Pancreas (tissue), 10 donors: Measurements from ENCODE around the gene C17orf78. TPM values are rescaled to one million over a fixed set of nuclear protein-coding genes. Genes with fewer than 3 reads are reported as not detected.
A peak's percentile ranks its signal among the peaks of the same experiment; 100 is the strongest.
"Not testable (repeated sequence)": the region's sequence is repeated elsewhere in the genome, so short reads cannot be mapped to it uniquely, and the experiment has no call there.

ENCODE experiments used
- ATAC-seq, 4 donors: fragments of 200-7000 bp; cut with Tn5 transposase; one replicate each; pipeline versions ENCODE4 v1.8.0 to v1.9.1; 2020; ENCODE audit warnings: mild to moderate bottlenecking in 4 of 4, moderate library complexity in 4 of 4
- DNase-seq, 6 donors: peaks; one replicate each; pipeline ENCODE4 v3.0.0-alpha.2; 2020
- FAIRE-seq: peaks from 2 replicates; lab custom pipeline; 2012; peaks lifted over from hg19 to GRCh38; lab: Jason Lieb, UNC
- H3K27ac ChIP-seq, 4 donors: fragments of 200-600 bp; sonication (generic); 1 replicate in 3 of 4; 2 replicates in 1 of 4; pipeline versions ENCODE4 v1.5.0 to v1.8.0; 2020
- H3K27me3 ChIP-seq, 4 donors: fragments of 200-600 bp; one replicate each; pipeline ENCODE4 v1.8.0; 2021
- H3K36me3 ChIP-seq, 3 donors: fragments of 200-600 bp; sonication (generic) in 1 of 3; one replicate each; pipeline versions ENCODE4 v1.5.0 to v1.8.0; 2020 to 2021
- H3K4me1 ChIP-seq, 3 donors: fragments of 200-600 bp; one replicate each; pipeline ENCODE4 v1.8.0; 2021
- H3K4me3 ChIP-seq, 4 donors: fragments of 200-600 bp; sonication (generic) in 2 of 4; one replicate each; pipeline versions ENCODE4 v1.5.0 to v1.8.0; 2020 to 2021
- H3K9me3 ChIP-seq, 4 donors: fragments of 200-600 bp; one replicate each; pipeline ENCODE4 v1.8.0; 2021
- WGBS, 2 donors: extraction: QIAGEN DNeasy Blood & Tissue Kit; methylation state at CpG; one replicate each; pipeline ENCODE4 v1.1.7; 2013; 5-methylcytosine and 5-hydroxymethylcytosine counted together
- intact Hi-C, 3 donors: fragments of 100-400 bp; cut with DNase I; formaldehyde crosslinking; loops; one replicate each; pipeline versions ENCODE4 v1.11.1 to v1.14.2; 2022
- polyA plus RNA-seq, 2 donors: library from polyadenylated mRNA; stranded (reverse); fragments of 200-250 nt; gene quantifications; one replicate each; pipeline ENCODE4 v1.2.3, GENCODE V29; 2013
- total RNA-seq, 6 donors: library from RNA; stranded (reverse); fragmentation: NEBNext Ultra II Directional in 4 of 6; extraction: Animal tissue kit (Norgen Biotek cat#: 25700) in 4 of 6; gene quantifications; one replicate each; pipeline versions ENCODE4 v1.2.1 to v1.2.4, GENCODE V29; 2021 to 2023
- TF ChIP-seq, protein P1 (sequence below), 4 donors: fragments of 200-600 bp; sonication (generic) in 3 of 4; IDR thresholded peaks; one replicate each; pipeline versions ENCODE4 v1.5.0 to v1.8.0; 2021; ENCODE audit warnings: antibody characterized with exemption in 4 of 4
- donor health status: healthy with polysubstance abuse.
- donor health status: DM: no; HTN: no; CAD: no; lungs with moderate emphysema.
- donor health status: DM: no; HTN: no; CAD: no.
- donor health status: control.
- donor health status: control.
- donor health status: Bipolar disorder and iron deficiency.
- donor health status: DM: yes; HTN: yes; CAD: no.
- donor health status: DM: no; HTN: no; CAD: no.
- donor health status: DM: no; HTN: no; CAD: no.
- donor health status: DM: yes; HTN: yes; CAD: no.

The C17orf78 gene
- total and polyA plus RNA-seq, 8 donors, result not detected

DNA sequence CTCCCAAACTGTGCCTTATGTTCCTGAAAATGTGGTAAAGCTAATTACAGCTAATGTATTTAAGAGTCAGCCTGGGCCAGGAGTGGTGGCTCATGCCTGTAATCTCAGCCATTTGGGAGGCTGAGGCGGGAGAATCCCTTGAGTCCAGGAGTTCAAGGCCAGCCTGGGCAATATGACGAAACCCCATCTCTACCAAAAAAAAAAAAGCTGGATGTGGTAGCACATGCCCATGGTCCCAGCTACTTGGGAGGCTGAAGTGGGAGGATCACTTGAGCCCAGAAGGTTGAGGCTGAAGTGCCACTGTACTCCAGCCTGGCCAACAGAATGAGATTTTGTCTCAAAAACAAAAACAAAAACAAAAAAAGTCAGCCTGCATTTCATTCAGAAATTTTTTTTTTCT is 33.2 kb upstream of the C17orf78 start:
- Histone ChIP-seq H3K36me3 (no peaks in the 10 kb centered on the region), H3K4me1 (no peaks in the 10 kb centered on the region), H3K4me3 (no peak overlapping the region), H3K9me3 (no peaks in the 10 kb centered on the region), H3K27ac (no peak overlapping the region), H3K27me3 (no peaks in the 10 kb centered on the region)
- TF ChIP-seq, protein P1, sequence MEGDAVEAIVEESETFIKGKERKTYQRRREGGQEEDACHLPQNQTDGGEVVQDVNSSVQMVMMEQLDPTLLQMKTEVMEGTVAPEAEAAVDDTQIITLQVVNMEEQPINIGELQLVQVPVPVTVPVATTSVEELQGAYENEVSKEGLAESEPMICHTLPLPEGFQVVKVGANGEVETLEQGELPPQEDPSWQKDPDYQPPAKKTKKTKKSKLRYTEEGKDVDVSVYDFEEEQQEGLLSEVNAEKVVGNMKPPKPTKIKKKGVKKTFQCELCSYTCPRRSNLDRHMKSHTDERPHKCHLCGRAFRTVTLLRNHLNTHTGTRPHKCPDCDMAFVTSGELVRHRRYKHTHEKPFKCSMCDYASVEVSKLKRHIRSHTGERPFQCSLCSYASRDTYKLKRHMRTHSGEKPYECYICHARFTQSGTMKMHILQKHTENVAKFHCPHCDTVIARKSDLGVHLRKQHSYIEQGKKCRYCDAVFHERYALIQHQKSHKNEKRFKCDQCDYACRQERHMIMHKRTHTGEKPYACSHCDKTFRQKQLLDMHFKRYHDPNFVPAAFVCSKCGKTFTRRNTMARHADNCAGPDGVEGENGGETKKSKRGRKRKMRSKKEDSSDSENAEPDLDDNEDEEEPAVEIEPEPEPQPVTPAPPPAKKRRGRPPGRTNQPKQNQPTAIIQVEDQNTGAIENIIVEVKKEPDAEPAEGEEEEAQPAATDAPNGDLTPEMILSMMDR (IDR thresholded peaks at IDR 0.05), result no peak
- FAIRE-seq (no peak), ATAC-seq (no peak), DNase-seq (no peak)
- 70% methylated on average over 2 of the region's 2 CpGs for WGBS, 2 donors
- intact Hi-C loops, result no loop called here

DNA sequence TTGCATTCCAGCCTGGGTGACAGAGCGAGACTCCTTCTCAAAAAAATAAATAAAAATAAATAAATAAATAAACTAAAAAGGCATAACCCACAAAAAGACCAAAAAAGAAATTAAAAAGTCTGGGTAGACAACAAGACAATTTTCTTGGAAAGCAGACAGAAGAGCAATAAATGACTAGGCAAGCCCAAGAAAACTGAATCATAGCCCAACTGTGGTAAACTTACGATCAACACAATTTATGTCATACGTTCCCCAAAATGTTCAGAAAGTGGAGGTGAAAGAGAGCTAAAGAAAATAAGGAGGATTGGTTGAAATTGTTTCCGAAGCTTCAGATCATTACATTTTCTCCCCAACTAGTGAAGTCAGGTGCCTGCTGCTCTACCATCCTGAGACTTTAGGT is 31.3 kb upstream of the C17orf78 start:
- Histone ChIP-seq H3K9me3 (no peaks in the 10 kb centered on the region), H3K4me1 (no peaks in the 10 kb centered on the region), H3K36me3 (no peaks in the 10 kb centered on the region), H3K4me3 (no peak overlapping the region), H3K27me3 (no peaks in the 10 kb centered on the region), H3K27ac (no peak overlapping the region)
- WGBS, 2 donors, result 96 to 97% methylated on average over 4 of the region's 4 CpGs
- FAIRE-seq (no peak), DNase-seq (no peak), ATAC-seq (no peak)
- intact Hi-C loops, result no loop called here
- TF ChIP-seq, protein P1 (IDR thresholded peaks at IDR 0.05), result no peak

DNA sequence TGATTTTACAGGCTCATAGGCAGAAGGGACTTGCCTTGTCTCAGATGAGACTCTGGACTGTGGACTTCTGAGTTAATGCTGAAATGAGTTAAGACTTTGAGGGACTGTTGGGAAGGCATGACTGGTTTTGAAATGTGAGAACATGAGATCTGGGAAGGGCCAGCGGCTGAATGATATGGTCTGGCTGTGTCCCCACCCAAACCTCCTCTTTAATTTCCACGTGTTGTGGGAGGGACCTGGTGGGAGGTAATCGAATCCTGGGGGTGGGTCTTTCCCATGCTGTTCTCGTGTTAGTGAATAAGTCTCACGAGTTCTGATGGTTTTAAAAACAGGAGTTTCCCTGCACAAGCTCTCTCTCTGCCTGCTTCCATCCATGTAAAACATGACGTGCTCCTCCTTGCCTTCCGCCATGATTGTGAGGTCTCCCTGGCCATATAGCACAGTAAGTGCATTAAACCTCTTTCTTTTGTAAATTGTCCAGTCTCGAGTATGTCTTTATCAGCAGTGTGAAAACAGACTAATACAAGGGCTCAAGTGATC is 28.9 kb upstream of the C17orf78 start:
- FAIRE-seq, H3K4me3 ChIP-seq, H3K27ac ChIP-seq, H3K27me3 ChIP-seq, intact Hi-C loops, H3K9me3 ChIP-seq, H3K36me3 ChIP-seq, ATAC-seq, H3K4me1 ChIP-seq, DNase-seq: not testable (repeated sequence)
- 98% methylated on average over 8 of the region's 8 CpGs for WGBS, 2 donors

DNA sequence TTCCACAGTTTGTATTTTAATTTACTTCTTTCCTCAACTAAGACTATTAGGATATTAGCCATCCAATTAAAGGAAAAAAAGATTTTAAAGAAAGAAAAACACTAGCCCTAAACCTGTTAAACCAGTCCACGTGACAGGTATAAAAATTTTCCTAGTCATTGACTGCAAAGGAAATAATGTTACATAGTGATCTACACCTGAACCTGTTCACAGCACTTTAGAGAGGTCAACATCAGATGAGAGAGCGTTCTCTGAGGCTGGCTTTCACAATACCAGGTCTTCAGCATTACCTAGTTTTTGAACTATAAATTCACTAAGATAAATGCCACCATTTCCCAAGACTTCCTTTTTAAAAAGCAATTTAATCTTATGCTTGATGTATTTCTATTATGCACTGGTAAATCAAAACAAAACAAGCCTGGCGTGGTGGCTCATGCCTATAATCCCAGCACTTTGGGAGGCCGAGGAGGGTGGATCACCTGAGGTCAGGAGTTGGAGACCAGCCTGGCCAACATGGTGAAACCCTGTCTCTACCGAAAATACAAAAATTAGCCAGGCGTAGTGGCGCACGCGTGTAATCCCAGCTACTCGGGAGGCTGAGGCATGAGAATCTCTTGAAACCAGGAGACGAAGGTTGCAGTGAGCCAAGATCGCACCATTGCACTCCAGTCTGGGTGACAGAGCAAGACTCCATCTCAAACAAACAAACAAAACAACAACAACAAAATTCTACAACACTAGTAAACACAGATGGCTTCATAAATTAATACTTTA is 18.8 kb upstream of the C17orf78 start:
- FAIRE-seq, ATAC-seq, H3K27me3 ChIP-seq, H3K4me3 ChIP-seq, H3K9me3 ChIP-seq, H3K36me3 ChIP-seq, intact Hi-C loops, DNase-seq: not testable (repeated sequence)
- Histone ChIP-seq H3K4me1 (peaks cover 7 to 29% (median 7%) of the 10 kb centered on the region in 3 donors), H3K27ac (peak overlapping the region in 2 of 4 donors; percentile 23 to 88)
- WGBS, 2 donors, result 69 to 73% methylated on average over 12 of the region's 12 CpGs

DNA sequence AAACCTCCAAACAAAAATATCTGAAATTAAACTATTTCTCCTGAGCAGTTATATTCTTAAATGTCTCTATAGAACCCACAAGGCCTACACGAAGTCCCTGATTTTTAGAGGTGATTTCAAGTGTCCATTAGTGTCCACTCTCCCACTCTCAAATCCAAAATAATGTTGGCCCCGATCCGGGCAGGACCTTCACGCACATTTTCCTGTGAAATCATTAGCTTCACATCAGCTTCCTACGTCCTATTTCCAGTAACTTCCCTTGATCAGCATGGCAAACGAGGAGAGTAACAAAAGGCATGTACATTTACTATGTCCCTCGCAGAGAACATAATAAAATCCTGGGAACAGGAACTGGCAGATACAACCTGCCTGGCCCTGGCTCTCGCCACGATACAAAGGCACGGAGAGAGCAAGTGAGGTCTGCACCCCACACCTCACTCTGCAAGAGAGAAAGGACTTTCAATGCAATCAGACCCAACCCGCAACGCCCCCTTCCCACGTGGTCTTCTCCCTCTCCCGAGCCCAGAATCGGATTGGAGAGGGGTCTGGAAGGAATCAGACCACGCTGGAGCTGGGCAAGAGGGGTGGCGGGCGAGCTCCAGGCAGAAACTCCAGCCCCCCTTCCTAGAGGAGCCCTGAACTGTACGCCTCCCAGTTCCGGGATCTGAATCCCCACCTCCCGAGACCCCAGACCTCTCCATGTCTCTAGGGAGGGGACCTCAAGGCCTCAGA is 17.5 kb upstream of the C17orf78 start:
- H3K27ac ChIP-seq, result peak overlapping the region; percentile 71 to 88 (median 80)
- WGBS, 2 donors, result 1% methylated on average over 21 of the region's 21 CpGs
- peaks cover 7 to 29% (median 7%) of the 10 kb centered on the region in 3 donors for H3K4me1 ChIP-seq
- no peaks in the 10 kb centered on the region for H3K36me3 ChIP-seq
- intact Hi-C loops, result no loop called here
- ATAC-seq (peak; percentile 25 to 55 (median 35)), DNase-seq (peak; percentile 35 to 72 (median 44)), FAIRE-seq (no peak)
- H3K9me3 ChIP-seq, result no peaks in the 10 kb centered on the region
- peak overlapping the region; percentile 58 to 99 (median 85) for H3K4me3 ChIP-seq
- TF ChIP-seq, protein P1 (IDR thresholded peaks at IDR 0.05), result no peak
- H3K27me3 ChIP-seq, result no peaks in the 10 kb centered on the region
